Naive thymus-derived CD8-positive, alpha-beta T cell (primary cell): ENCODE measurements around the gene SIAH3. TPM values are rescaled to one million over a fixed set of nuclear protein-coding genes. Genes with fewer than 3 reads are reported as not detected.

ENCODE experiments used
- ATAC-seq, 2 donors: fragments of 150-1000 bp; cut with Tn5 transposase in 1 of 2; sonication (Bioruptor Pico), chemical (Tn5 transposase) in 1 of 2; 1 replicate in 1 of 2; 2 replicates in 1 of 2; pipeline ENCODE4 v1.10.0; 2021; ENCODE audit warnings: mild to moderate bottlenecking in 2 of 2, moderate library complexity in 2 of 2
- POLR2A ChIA-PET: fragments of 350-600 bp; sonication (Branson Sonifier 250); formaldehyde crosslinking; loops from one replicate; lab custom pipeline; 2021; ENCODE audit warnings: antibody characterized with exemption; lab: Charles Lee
- DNase-seq, 10 donors: peaks; one replicate each; pipeline versions ENCODE4 v3.0.0 to v3.0.0-alpha.2; 2020 to 2022
- H3K27ac Mint-ChIP-seq, 10 donors: one replicate each; pipeline ENCODE4 v1.8.0; 2020 to 2022; ENCODE audit warnings: mild to moderate bottlenecking in 10 of 10, mixed read lengths in 10 of 10, moderate library complexity in 4 of 10, inconsistent platforms in 1 of 10
- H3K27me3 Mint-ChIP-seq, 5 donors: one replicate each; pipeline ENCODE4 v1.8.0; 2021 to 2022; ENCODE audit warnings: mixed read lengths in 5 of 5
- H3K36me3 Mint-ChIP-seq, 3 donors: one replicate each; pipeline ENCODE4 v1.8.0; 2020 to 2022; ENCODE audit warnings: mixed read lengths in 3 of 3, mild to moderate bottlenecking in 2 of 3, inconsistent platforms in 1 of 3
- H3K4me1 Mint-ChIP-seq, 4 donors: one replicate each; pipeline ENCODE4 v1.8.0; 2021 to 2022; ENCODE audit warnings: mixed read lengths in 4 of 4
- H3K4me3 Mint-ChIP-seq, 10 donors: one replicate each; pipeline ENCODE4 v1.8.0; 2020 to 2022; ENCODE audit warnings: mild to moderate bottlenecking in 10 of 10, mixed read lengths in 10 of 10, moderate library complexity in 6 of 10, inconsistent platforms in 1 of 10
- H3K9me3 Mint-ChIP-seq, 9 donors: one replicate each; pipeline ENCODE4 v1.8.0; 2020 to 2022; ENCODE audit warnings: mixed read lengths in 9 of 9, mild to moderate bottlenecking in 3 of 9, inconsistent platforms in 1 of 9, moderate library complexity in 1 of 9
- polyA plus RNA-seq, 3 donors: library from polyadenylated mRNA; unstranded; fragments of 300-500 nt; fragmentation: Illumina TruSeq; gene quantifications; one replicate each; pipeline ENCODE4 v1.2.3, GENCODE V29; 2021
- total RNA-seq, 8 experiments: library from RNA in 2 of 8; stranded (reverse) in 2 of 8; gene quantifications; one replicate each; pipeline ENCODE4 v1.2.3 and lab custom pipeline; 2021 to 2026

Gene SIAH3
- total and polyA plus RNA-seq, 5 experiments from 2014 or later = 0.06 to 3.9 (median 3.7) TPM; not detected in 2

GRCh38 chr13:45852494-45852893 lies 941 bp upstream of the SIAH3 start:
- Mint-ChIP-seq H3K4me1 (peaks cover 21 to 44% (median 42%) of the 10 kb centered on the region in 4 donors), H3K27me3 (peaks cover 0 to 23% (median 0%) of the 10 kb centered on the region in 5 donors)
- POLR2A ChIA-PET = no interaction called here

DNA sequence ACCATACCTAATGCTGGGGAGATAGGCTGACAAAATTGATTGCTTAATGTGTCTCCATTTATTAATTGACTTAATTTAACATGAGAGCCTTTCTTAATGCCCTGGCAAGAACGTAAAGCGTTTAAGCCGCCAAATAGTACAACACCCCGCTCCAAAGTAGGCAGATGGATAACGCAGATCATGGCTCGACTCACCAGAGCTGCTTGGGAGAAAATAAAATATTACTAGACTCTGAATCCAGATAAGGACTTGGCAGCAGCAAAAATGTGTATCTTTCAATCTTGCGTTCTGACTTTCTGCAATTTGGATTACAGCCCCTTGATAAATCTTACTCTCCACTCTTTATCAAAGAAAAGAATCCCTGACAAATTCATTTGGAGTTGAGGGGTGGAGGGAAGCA lies 403 bp upstream of the SIAH3 start:
- H3K27ac Mint-ChIP-seq = peak overlapping the region in 4 of 10 donors; percentile 38 to 91 (median 84)
- POLR2A ChIA-PET = no interaction called here
- H3K27me3 Mint-ChIP-seq = peaks cover 0 to 23% (median 0%) of the 10 kb centered on the region in 5 donors
- peaks cover 24 to 50% (median 47%) of the 10 kb centered on the region in 4 donors for H3K4me1 Mint-ChIP-seq
- DNase-seq = no peak
- ATAC-seq = no peak
- peaks cover 5 to 14% (median 8%) of the 10 kb centered on the region in 9 donors for H3K9me3 Mint-ChIP-seq
- H3K36me3 Mint-ChIP-seq = no peaks in the 10 kb centered on the region
- peak overlapping the region; percentile 80 to 97 (median 90) for H3K4me3 Mint-ChIP-seq

More at GRCh38 chr13:45852494-45852893, 941 bp upstream of the SIAH3 start:
- Mint-ChIP-seq H3K9me3 (peaks cover 5 to 14% (median 8%) of the 10 kb centered on the region in 9 donors), H3K4me3 (no peak overlapping the region), H3K36me3 (no peaks in the 10 kb centered on the region), H3K27ac (peak overlapping the region in 1 of 10 donors; percentile 21)
- ATAC-seq = no peak
- no peak for DNase-seq

GRCh38 chr13:45850027-45850613 lies 1.4 kb downstream of the SIAH3 start:
- Mint-ChIP-seq H3K4me3 (peak overlapping the region; percentile 80 to 97 (median 90)), H3K27ac (peak overlapping the region in 8 of 10 donors; percentile 7 to 97 (median 78)), H3K27me3 (peaks cover 0 to 22% (median 0%) of the 10 kb centered on the region in 5 donors), H3K36me3 (no peaks in the 10 kb centered on the region), H3K9me3 (peaks cover 5 to 14% (median 8%) of the 10 kb centered on the region in 9 donors), H3K4me1 (peaks cover 27 to 61% (median 57%) of the 10 kb centered on the region in 4 donors)
- POLR2A ChIA-PET = interaction anchor here (0.6 to 1.1 kb wide), 2 partner anchors 26 to 450 kb away, joined by 3 to 4 read pairs; no protein-coding TSS in a partner anchor
- ATAC-seq (no peak), DNase-seq (no peak)

DNA sequence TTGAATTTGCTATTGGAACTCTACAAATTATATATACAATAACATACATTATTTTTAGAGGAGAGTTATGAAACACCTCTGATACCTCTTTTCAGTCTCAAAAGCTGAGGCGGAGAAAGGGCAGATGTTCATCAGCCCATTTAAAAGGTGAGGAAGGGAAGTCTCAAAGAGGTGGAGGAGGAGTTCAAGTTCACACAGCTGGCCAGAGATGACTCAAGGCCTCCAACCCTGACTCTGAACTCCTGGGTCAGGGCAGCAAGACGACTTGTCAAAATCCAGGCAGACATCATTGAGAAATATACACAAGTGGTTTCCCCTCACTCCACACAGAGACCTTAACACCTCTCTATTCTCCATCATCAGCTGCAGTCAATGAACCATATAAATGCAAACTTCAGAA lies 2.1 kb downstream of the SIAH3 start:
- ATAC-seq = no peak
- no peak for DNase-seq
- POLR2A ChIA-PET = no interaction called here
- H3K4me1 Mint-ChIP-seq = peaks cover 27 to 61% (median 57%) of the 10 kb centered on the region in 4 donors
- H3K27ac Mint-ChIP-seq = peak overlapping the region in 5 of 10 donors; percentile 47 to 81 (median 74)
- no peaks in the 10 kb centered on the region for H3K36me3 Mint-ChIP-seq
- H3K4me3 Mint-ChIP-seq = peak overlapping the region in 8 of 10 donors; percentile 21 to 97 (median 58)
- H3K9me3 Mint-ChIP-seq = peaks cover 3 to 8% (median 6%) of the 10 kb centered on the region in 9 donors
- peaks cover 0 to 19% (median 0%) of the 10 kb centered on the region in 5 donors for H3K27me3 Mint-ChIP-seq

- Mint-ChIP-seq H3K27ac (peak overlapping the region; percentile 75 to 99 (median 84)), H3K36me3 (no peaks in the 10 kb centered on the region), H3K4me3 (peak overlapping the region; percentile 67 to 87 (median 82)), H3K4me1 (peaks cover 29 to 61% (median 57%) of the 10 kb centered on the region in 4 donors), H3K27me3 (peaks cover 0 to 10% (median 3%) of the 10 kb centered on the region in 5 donors), H3K9me3 (no peaks in the 10 kb centered on the region)
- ATAC-seq (peak; percentile 83), DNase-seq (peak in 9 of 10 donors; percentile 21 to 86 (median 62))
- POLR2A ChIA-PET = interaction anchor here (0.7 to 1.2 kb wide), 3 partner anchors 13 to 474 kb away, joined by 3 to 4 read pairs (median 4); no protein-coding TSS in a partner anchor
Measured at GRCh38 chr13:45847554-45848224, 3.9 kb downstream of the SIAH3 start.

DNA sequence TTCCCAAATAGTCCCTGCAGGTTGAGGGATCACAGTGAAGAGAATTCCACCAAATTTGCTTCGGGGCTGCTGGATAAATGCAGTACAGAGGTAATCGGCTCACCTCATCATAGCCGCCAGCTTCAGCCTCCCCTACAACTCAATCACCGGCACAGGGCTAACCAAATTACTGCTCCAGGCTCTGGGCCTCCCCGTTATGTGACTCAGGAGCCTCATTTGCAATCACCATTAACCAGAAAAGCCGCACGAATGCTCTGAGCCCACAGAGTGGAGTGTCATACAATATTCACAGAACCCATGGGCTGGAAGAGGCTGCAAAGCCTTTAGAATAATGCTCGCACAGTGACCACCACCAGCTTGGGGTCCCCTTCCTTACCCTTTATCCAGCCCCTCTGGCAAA lies 4.9 kb downstream of the SIAH3 start:
- peaks cover 29 to 59% (median 55%) of the 10 kb centered on the region in 4 donors for H3K4me1 Mint-ChIP-seq
- H3K27me3 Mint-ChIP-seq = peaks cover 0 to 8% (median 3%) of the 10 kb centered on the region in 5 donors
- no peak for DNase-seq
- no peak for ATAC-seq
- no peaks in the 10 kb centered on the region for H3K36me3 Mint-ChIP-seq
- H3K9me3 Mint-ChIP-seq = no peaks in the 10 kb centered on the region
- POLR2A ChIA-PET = interaction anchor here (0.7 to 1.2 kb wide), 2 partner anchors 12 to 475 kb away, joined by 3 to 4 read pairs; no protein-coding TSS in a partner anchor
- H3K4me3 Mint-ChIP-seq = peak overlapping the region in 3 of 10 donors; percentile 15 to 86 (median 27)
- H3K27ac Mint-ChIP-seq = peak overlapping the region in 4 of 10 donors; percentile 33 to 99 (median 56)

DNA sequence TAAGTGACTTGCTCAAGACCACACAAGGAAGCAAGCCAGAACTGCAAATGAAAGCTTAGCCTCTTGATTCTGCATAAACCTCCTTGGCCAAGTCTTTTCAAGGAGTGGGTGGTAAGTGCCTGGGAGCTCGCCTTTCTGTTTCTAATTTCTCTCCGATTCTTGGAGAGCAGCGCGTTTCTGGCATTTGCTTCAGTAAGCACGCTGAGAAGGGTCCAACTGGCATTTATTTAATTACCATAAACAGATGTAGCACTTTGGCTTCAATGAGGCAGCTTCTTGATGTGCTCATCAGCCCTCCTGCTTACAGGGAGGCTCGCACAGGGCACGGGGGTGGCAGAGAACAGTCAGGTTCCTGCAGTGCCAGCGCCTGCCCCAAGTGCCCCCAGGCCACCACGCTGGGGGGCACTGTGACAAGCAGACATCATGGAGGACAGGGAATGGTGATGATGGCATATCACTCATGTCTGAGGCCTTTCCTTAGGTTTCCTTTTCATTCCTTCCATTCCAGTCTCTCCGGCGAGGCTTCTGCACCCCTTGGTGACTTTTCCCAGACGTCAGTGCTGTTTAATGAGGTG lies 13.3 kb downstream of the SIAH3 start:
- Mint-ChIP-seq H3K9me3 (no peaks in the 10 kb centered on the region), H3K4me3 (no peak overlapping the region), H3K27me3 (no peaks in the 10 kb centered on the region), H3K36me3 (no peaks in the 10 kb centered on the region), H3K4me1 (peaks cover 0 to 2% (median 0%) of the 10 kb centered on the region in 4 donors), H3K27ac (peak overlapping the region in 1 of 10 donors; percentile 46)
- DNase-seq = no peak
- POLR2A ChIA-PET = no interaction called here
- no peak for ATAC-seq

- POLR2A ChIA-PET = interaction anchor here (0.6 to 0.7 kb wide), 2 partner anchors 14 to 16 kb away, joined by 3 to 4 read pairs; no protein-coding TSS in a partner anchor
- H3K4me3 Mint-ChIP-seq = no peak overlapping the region
- H3K27ac Mint-ChIP-seq = peak overlapping the region in 1 of 10 donors; percentile 9
- no peaks in the 10 kb centered on the region for H3K4me1 Mint-ChIP-seq
- no peaks in the 10 kb centered on the region for H3K36me3 Mint-ChIP-seq
- H3K27me3 Mint-ChIP-seq = no peaks in the 10 kb centered on the region
- no peak for ATAC-seq
- DNase-seq = no peak
- no peaks in the 10 kb centered on the region for H3K9me3 Mint-ChIP-seq
Measured at GRCh38 chr13:45837111-45837510, 14.4 kb downstream of the SIAH3 start.

- POLR2A ChIA-PET = interaction anchor here (1.3 kb wide), 1 partner anchor 13 kb away, joined by 4 read pairs; no protein-coding TSS in a partner anchor
- Mint-ChIP-seq H3K36me3 (no peaks in the 10 kb centered on the region), H3K4me3 (no peak overlapping the region), H3K27me3 (no peaks in the 10 kb centered on the region), H3K4me1 (no peaks in the 10 kb centered on the region), H3K27ac (no peak overlapping the region), H3K9me3 (no peaks in the 10 kb centered on the region)
- no peak for DNase-seq
- no peak for ATAC-seq
Measured at GRCh38 chr13:45834411-45834994, 17.1 kb downstream of the SIAH3 start.

GRCh38 chr13:45833663-45834375 lies 17.7 kb downstream of the SIAH3 start:
- POLR2A ChIA-PET = no interaction called here
- H3K27ac Mint-ChIP-seq = no peak overlapping the region
- ATAC-seq (no peak), DNase-seq (no peak)
- H3K4me3 Mint-ChIP-seq = no peak overlapping the region
- H3K27me3 Mint-ChIP-seq = no peaks in the 10 kb centered on the region
- no peaks in the 10 kb centered on the region for H3K9me3 Mint-ChIP-seq
- no peaks in the 10 kb centered on the region for H3K36me3 Mint-ChIP-seq
- H3K4me1 Mint-ChIP-seq = no peaks in the 10 kb centered on the region

- Mint-ChIP-seq H3K27ac (no peak overlapping the region), H3K36me3 (no peaks in the 10 kb centered on the region)
Measured at GRCh38 chr13:45833242-45833641, 18.3 kb downstream of the SIAH3 start.

GRCh38 chr13:45831851-45832250 lies 19.7 kb downstream of the SIAH3 start:
- Mint-ChIP-seq H3K27me3 (no peaks in the 10 kb centered on the region), H3K9me3 (no peaks in the 10 kb centered on the region), H3K4me1 (peaks cover 0 to 4% (median 0%) of the 10 kb centered on the region in 4 donors), H3K27ac (peak overlapping the region in 1 of 10 donors; percentile 9), H3K36me3 (no peaks in the 10 kb centered on the region), H3K4me3 (no peak overlapping the region)
- DNase-seq = no peak
- ATAC-seq = no peak
- POLR2A ChIA-PET = no interaction called here

More at GRCh38 chr13:45833242-45833641, 18.3 kb downstream of the SIAH3 start:
- Mint-ChIP-seq H3K4me1 (no peaks in the 10 kb centered on the region), H3K9me3 (no peaks in the 10 kb centered on the region), H3K27me3 (no peaks in the 10 kb centered on the region), H3K4me3 (no peak overlapping the region)
- DNase-seq (no peak), ATAC-seq (no peak)
- POLR2A ChIA-PET = no interaction called here
